Activated CD8-positive, alpha-beta memory T cell treated with anti-CD3 and anti-CD28 coated beads, Interleukin-2, amount 50 U/mL, for 24 hours (primary cell): Measurements from ENCODE around the gene ABAT.

ENCODE experiments used
- DNase-seq: peaks from one replicate; pipeline ENCODE4 v3.0.0-alpha.2; 2020; ENCODE audit errors: extremely low read depth

Gene ABAT

DNA sequence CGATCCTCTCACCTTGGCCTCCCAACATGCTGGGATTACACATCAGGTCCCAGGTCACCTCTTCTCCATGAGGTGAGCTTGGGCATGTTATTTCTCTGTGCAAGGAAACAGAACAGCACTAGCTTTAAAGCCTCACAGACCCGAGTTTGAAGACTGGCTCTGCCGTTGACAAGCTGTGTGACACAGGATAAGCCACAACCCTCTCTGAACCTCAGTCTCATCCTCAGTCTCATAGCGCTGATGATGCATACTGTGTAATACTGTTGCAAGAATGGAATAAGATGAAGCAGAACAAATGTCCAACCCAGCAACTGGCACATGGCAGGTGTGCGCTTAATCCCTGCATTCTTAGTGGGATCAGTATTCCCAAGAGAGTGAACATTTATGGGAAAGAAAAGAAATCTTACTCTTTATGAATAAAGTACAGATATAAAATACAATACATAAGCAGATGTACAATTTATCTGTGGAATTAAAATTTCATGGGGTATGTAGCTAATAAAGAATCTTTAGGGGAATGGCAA lies 43.5 kb downstream of the ABAT start:
- DNase-seq = no peak

DNA sequence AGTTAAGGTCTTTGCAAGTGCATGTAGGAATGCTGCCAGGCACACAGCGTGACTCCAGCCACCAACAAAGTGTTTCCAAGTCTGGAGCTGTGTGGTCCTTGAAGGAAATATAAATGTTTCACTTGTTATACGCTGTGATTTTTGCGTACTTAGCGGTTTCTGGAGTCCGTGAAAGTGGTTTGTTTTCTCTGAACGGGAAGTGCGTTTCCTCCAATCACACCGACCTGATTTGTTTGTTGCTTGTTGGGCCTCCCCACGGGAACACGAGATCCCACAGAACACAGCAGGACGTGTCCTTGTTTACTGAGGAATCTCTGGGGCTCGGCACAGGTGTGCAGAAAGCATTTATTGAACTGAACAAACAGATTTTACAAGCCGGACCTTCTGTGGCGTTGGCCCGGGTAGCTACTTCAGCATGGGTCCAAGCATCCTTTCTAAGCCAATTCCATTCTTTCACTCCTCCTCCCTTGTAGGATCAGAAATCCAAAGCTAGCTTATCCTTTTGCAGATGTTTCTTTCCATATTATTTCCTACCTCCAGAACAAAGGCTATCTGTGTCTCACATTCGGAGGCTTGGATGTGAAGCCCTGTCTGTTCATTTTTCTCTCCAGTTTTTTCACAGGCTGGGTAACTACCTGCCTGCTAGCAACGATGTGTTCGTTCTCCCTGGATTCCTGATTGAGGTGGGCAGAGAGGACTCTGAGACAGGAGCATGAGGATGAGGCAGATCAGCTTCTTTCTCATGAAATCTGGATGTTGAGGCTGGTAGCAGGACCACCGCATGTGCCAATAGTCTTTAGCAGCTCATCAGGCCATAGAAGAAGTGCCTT lies 44.6 kb downstream of the ABAT start:
- DNase-seq = no peak

DNA sequence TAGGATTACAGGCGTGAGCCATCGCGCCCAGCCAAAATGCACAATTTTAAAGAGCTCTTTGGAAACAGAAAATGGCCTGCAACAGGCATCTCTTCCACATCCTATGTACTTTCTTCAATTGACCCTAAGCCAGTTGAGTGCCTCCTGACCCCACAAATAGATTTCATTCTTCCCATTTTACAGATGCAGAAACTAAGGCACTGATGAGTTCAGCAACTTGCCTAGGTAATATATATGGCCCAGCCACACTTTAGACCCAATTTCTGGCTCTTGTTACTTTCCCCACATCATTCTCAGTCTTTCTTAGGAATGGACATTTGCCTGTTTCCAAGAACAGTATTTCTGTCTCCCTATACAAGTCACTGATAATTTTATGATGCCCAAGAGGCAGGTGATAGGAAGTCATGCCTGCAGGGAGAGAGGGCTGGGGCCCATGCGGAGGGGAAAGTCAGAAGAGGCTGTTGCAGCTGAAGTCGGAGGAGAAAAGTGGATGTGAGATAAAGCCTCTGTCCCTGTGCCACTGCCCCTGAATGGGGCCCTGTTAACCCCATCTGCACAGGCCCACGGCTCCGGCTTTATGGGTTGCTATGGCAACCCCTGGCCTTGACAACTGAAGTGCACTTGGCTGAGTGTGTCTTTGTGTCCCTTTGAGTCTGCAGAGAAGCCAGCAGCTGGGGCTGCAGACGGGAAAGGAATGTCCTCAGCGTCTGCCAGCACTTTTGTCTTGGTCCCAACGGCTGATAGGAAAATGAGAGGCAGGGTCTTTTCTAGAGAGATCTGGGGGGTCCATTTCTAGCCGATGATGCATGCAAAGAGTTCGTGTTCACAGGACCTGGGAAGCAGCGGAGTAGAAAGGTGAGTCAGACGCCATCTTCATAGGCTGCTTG lies 45.9 kb downstream of the ABAT start:
- DNase-seq = no peak

DNA sequence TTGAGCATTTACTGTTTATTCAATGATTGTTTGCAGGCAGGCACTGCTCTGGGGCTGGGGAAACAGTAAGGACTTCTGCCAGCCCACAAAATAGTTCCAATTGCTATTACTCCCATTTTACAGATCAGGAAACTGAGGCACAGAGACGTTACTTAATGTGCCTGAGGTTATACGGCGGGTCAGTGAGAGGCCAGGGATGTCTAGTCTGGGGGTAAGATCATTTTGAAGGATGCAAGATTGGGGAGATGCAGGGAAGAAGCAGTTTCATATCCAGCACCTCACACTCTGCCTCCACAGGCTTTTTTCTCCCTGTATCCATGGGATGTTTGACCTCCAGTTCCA lies 46.5 kb downstream of the ABAT start:
- no peak for DNase-seq

DNA sequence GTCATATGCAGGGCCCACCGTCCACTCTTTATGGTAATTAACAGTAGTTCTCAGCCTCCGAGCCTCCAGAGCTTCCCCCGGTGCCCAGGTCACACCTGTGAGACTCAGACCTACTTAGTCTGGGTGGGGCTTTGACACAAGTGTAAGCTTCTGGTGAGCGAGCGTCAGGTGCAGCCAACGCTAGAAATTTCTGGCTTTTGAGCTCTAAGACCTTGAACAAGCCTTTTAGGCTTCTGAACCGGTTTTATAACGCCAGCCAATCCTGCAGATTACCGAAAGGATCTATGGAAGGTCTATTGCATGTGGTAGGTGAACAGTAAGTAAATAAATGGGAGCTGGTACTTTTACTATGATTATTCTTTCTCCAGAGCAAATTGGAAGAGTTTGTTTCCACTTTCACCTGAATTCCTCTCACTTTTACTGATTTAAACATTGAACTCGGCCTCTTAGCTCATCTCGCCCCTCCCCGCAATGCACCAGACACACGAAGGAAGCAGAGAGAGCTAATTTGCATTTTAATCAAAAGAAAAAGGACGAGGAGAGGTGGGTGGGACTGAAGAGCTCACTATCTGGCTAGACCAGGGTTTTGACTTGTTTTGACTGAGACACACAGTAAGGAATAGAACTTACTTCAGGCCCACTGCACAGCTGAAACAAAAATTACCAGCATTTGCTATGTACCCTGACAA lies 47.1 kb downstream of the ABAT start:
- DNase-seq = no peak

DNA sequence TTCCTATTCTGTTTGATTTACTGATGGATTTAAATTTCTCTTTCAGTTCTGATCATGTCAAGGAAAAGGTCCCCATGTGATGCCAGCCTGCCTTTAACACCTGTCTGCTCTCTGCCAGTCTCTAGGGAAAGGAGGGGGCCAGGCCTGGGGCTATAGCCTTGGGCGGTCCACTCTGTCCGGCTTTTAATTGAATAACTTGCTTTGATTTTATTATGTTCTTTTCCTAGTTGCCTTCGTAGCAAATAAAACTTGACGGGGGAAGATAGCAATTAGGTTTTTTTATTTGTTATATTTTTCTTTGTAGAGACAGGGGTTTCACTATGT lies 47.6 kb downstream of the ABAT start:
- DNase-seq = no peak

DNA sequence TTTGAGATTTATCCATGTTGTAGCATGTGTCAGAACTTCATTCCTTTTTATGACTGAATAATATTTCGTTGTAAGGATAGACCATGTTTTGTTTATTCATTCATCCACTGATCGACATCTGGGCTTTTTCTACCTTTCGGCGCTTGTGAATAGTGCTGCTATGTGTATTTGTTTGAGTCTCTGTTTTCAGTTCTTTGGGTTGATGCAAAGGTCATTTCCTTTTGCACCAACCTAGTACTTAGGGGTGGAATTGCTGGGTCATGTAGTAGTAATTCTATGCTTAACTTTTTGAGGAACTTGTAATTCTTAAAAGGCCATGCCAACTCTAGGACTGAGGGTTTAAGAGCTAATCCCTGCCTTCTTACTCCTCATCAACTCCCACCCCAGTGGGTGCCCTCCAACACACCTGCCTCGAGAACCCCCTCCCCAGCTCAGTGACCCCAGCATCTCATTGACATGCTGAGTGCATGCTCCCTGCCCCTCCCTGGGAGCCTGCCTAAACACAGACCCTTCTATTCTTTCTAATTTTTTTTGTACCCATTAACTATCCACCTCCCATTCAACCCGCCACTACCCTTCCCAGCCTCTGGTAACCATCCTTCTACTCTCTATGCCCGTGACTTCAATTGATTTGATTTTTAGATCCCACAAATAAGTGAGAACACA lies 51.2 kb downstream of the ABAT start:
- DNase-seq = no peak

DNA sequence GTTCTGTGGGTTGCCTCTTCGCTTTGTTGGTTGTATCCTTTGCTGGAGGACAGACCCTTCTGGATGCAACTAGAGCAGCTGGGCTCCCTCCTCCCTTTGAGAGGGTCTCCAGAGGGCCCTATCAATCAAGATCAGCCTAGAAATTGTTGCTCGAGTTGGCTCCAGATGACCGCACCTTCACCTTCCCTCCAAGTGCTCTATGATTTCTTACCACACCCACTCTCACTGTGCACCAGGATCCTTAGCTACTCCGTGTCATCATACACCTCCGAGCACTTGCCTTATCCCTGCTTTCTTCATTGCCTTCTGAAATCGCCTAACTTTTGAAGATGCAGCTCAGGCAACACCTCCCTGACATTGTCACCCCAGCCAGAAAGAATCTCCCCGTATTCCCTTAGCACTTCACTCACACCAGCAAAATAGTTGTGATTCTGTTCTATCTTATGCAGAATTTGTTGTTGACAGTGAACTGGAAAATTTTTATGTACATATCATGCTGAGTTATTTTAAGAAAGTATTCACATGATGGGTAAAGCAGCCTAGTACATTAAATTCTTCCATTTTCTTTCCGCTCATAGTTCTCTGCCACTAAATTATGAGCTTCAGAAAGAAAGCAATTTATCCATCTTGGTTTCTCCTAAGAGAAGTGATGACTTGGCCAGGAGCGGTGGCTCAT lies 52.9 kb downstream of the ABAT start:
- DNase-seq = no peak

DNA sequence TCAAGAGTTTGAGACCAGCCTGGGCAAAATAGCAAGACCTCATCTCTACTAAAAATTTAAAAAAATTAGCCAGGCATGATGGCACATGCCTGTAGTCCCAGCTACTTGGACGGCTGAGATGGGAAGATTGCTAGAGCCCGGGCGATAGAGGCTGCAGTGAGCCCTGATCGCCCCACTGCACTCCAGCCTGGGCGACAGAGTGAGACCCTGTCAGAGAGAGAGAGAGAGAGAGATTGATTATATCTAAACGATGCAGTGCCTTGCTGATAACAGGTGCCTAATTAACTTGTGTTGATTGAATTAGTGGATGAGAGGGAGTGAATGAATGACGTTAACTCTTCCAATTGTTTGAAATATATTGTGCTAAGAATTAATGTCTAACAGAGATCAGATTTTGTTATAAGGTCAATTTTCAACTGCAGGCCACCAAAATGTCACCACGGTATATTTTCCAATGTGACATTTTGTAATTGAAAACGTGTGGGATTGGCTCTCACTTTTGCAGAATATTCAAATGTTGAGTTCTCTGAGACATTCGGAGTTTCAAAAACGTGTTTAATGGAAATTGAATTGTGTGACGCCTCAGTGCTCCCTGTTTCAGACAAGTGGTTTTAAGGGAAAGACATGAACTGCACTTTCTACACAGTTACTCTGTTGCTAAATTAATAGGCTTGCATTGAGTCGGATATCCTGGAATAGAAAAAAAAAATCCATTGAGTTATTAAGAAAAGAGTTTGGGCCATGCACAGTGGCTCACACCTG lies 53.6 kb downstream of the ABAT start:
- DNase-seq = no peak

DNA sequence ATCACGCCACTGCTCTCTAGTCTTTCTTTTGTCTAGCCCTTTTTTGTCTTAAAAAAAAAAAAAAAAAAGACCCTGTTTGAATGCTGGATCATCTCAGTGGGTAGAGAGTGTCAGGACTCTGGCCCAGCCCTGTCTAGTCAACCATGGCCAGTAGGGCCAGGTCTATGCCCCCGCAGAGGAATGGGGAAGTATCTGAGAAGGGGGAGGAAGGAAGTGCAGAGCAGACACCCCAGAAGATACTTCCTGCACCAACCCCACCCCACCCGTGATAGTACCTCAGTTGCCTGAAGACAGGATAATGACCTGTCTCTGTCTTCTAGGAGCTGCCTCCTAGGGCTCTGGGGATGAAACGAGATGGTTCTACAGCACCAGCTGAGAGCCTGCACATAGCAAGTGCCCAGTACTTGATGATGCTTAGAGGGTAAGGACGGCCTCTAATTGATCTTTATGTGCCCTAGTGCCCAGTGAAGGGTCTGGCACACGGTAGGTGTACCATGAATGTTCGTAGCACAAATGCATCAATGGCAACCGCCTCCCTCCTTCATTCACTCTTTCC lies 55.4 kb downstream of the ABAT start:
- DNase-seq = no peak

DNA sequence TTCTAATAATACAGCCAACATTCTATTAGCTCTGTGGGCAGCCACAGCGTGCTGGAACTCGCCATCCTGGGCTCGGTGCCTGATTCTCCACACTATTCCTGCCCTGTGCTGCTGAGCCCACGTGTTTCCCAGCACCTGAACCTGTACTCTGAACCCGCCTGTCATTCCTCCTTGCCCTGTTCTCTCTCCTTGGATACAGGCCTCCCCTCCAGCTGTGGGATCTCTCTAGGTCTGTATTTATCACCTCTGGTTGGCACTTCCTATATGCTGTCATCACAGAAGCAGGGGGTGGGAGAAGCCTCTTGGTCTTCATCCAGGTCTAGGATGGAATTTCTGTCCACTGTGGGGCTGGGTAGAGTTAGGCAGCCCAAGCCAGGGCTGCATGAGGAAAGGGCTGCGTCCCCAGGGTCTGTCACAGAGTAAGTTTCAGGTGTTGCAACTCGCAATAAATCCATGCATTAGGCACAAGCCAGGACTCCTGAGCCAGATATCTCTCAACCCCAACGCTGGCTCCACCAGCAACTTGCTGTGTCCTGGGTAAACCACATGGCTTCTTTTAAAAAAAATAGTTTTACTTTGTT lies 56.0 kb downstream of the ABAT start:
- no peak for DNase-seq

DNA sequence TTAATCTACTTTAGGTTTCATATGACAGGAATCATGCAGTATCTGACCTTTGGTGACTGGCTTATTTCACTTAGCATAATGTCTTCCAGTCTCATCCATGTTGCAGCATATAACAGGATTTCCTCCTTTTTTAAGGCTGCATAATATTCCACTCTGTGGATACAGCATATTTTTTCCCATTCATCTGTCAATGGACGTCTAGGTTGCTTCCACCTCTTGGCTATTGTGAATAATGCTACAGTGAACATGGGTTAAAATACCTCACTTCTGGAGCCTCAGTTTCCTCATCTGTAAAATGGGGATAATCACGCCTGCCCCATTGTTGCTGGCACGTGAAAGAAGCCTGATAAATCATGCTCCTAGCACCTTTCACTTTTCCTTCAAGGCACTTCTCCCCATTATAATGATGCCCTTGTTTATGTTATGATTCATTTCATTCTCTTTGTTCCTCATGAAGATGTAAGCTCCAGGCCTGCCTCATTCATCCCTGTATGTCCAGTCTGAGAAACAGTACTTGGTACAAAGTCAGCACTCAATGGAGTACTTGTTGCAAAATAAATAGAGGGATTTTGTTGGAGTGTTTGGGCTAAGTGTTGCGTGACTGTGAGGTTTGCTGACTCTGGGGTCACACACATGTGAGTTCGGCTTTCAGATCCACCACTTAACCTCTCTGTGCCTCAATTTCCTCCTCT lies 59.6 kb downstream of the ABAT start:
- no peak for DNase-seq

DNA sequence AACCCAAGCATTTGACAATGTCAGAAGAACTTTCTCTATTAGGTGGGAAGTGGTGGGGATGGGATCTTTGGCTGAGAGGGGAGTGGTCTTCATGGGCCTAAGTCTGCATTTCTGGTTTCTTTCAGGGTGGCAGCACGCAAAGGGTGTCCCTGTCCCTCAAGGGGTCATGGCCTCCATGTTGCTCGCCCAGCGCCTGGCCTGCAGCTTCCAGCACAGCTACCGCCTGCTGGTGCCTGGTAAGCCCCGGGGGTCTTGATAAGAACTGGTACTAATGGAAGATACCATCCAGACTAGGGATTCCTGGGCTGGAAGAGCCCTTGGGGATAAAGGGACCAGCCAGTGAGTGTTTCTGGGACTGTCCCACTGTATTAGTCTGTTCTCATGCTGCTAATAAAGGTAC lies 61.2 kb downstream of the ABAT start:
- no peak for DNase-seq

DNA sequence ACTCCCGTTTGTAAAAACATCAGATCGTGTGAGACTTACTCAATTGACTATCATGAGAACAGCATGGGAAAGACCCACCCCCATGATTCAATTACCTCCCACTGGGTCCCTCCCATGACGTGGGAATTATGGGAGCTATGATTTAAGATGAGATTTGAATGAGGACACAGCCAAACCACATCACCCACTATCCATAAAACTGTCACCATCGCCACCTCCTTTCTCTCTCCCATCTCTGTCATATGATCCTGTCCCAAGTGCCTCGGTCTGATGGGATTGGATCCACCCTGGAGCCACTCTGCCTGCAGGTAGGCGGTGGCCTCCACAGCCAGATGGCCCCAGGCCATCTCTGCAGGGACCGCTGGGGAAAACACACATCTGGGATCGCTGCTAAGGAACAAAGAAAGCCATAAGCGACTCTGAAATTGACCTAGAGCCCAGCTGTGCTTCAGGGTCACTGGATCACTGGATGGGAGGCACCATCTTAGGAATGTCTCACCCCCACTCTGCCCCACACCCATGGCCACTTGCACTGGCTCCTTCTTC lies 61.8 kb downstream of the ABAT start:
- DNase-seq = no peak

DNA sequence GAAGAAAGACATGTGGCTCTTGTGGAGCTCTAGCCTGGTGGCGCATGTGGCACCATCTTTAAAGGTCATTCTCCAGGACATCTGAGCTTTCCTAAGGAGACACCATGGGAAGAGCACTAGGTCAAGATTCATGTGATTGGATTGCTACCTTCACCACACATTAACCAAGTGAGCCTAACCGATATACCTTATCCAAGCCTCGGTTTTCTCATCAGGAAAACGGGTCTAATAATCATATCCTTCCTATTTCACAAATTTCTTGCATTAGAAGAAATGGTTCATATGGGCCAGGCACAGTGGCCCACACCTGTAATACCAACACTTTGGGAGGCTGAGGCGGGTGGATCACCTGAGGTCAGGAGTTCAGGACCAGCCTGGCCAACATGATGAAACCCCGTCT lies 64.7 kb downstream of the ABAT start:
- DNase-seq = no peak

DNA sequence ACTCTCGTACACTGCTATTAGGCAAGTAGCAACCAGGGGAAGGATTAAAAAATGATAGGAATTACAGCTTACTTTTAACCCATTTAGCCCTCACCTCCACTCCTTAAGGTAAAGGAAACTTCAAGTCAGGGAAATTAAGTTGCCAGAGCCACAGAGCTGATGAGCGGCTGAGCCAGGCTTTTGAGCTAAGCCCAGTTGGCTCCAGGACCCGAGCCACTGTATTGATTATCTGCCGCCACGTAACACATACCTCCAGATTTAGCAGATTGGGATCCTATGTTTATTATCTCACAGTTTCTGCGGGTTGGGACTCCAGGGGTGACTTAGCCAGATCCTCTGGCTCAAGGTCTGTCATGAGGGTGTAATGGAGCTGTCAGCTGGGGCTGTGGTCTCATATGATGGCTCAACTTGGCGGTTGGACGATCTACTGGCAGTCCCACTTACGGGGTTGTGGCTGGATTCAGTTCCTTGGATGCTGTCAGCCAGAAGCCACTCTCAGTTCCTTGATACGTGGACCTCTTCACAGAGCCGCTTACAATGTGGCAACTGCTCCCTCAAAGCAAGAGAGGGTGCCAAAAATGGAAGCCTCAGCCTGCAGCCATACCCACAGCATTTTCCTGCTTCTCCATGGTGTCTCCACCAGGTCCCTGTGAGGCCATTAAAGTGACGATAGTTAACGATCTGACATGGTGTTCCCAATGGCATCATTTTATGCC lies 65.7 kb downstream of the ABAT start:
- no peak for DNase-seq

DNA sequence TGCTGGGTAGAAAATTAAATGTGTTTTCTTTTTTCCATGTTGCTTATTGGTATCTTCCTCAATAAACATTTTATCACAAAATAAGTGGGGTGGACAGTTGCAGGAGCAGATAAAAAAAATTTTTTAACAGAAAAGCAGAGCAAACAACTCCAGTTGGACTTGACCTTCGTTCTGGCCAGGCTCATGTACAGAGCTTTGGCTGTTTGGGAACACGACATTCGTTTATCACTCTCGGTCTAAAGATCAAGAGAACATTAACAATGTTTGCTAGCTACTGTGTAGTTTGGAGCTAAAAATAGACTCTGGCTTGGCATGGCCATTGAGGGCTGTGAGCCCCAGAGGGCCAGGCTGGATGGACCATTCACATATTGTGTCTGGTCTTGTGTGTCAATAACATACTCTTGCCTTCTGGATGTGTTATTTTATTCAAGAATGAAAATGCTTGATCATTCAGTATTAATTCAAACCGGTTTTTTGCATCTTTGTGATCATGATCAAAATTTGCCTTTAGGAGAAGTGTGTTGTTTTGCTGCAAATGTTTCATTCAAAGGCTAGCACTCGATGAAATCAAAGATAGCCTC lies 66.4 kb downstream of the ABAT start:
- no peak for DNase-seq

DNA sequence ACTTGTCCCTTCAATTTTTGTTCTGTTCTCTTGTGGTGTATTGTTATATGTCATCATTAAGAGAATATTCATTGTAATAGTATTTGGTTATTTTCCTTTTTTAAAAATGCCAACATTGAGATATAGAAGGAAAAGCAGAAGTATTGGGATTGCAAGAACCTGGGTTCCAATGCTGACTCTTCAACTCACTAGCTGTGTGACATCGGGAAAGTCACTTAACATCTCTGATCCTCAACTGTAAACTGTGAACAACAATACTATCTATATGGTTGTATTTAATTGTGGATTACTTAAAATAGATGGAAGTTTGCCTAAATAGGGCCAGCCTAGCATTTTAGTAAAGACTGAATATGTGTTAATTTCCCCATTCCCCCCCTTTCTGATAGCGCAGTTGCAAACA lies 67.2 kb downstream of the ABAT start:
- DNase-seq = no peak
